HG03575 (cell line): ENCODE measurements around the gene GIGYF1.
"Not testable (repeated sequence)": the region's sequence is repeated elsewhere in the genome, so short reads cannot be mapped to it uniquely, and the experiment has no call there.

Source experiments
- ATAC-seq: cut with Tn5 transposase; IDR thresholded peaks from one replicate; pipeline ENCODE4 v1.9.1; 2021; ENCODE audit not compliant: unreplicated experiment, insufficient number of reproducible peaks, low FRiP score; ENCODE audit errors: extremely low read depth

The GIGYF1 gene

GRCh38 chr7:100676501-100677306 is 17.3 kb downstream of the GIGYF1 start:
- ATAC-seq, result no peak

GRCh38 chr7:100675581-100676350 is 18.3 kb downstream of the GIGYF1 start:
- ATAC-seq, result no peak

GRCh38 chr7:100675105-100675451 is 19.0 kb downstream of the GIGYF1 start:
- ATAC-seq, result no peak

GRCh38 chr7:100674411-100675104 is 19.5 kb downstream of the GIGYF1 start:
- no peak for ATAC-seq

GRCh38 chr7:100673942-100674410 is 20.1 kb downstream of the GIGYF1 start:
- ATAC-seq, result no peak

GRCh38 chr7:100673302-100673941 is 20.6 kb downstream of the GIGYF1 start, which contains the start of gene GNB2:
TSS of gene GNB2 (plus strand) at chr7:100673740. CDS start at chr7:100676266, 2,526 bp downstream.
- ATAC-seq, result peak; percentile 42

- ATAC-seq, result no peak
Measured at GRCh38 chr7:100671353-100672327, 22.4 kb downstream of the GIGYF1 start.

GRCh38 chr7:100670074-100670473 is 24.0 kb downstream of the GIGYF1 start:
- no peak for ATAC-seq

- not testable (repeated sequence) for ATAC-seq
Measured at GRCh38 chr7:100669106-100669505, 24.9 kb downstream of the GIGYF1 start.

GRCh38 chr7:100668069-100668449 is 26.0 kb downstream of the GIGYF1 start:
- no peak for ATAC-seq

GRCh38 chr7:100667331-100668068 is 26.6 kb downstream of the GIGYF1 start:
- no peak for ATAC-seq

- ATAC-seq, result no peak
Measured at GRCh38 chr7:100665168-100665726, 28.8 kb downstream of the GIGYF1 start.

GRCh38 chr7:100662194-100662776 is 31.8 kb downstream of the GIGYF1 start:
- ATAC-seq, result not testable (repeated sequence)

GRCh38 chr7:100655908-100656674 is 38.0 kb downstream of the GIGYF1 start, which contains the start of gene ACTL6B:
TSS of gene ACTL6B (minus strand) at chr7:100656448. CDS start at chr7:100656354, 94 bp downstream.
- no peak for ATAC-seq

GRCh38 chr7:100654908-100655831 is 38.9 kb downstream of the GIGYF1 start:
- no peak for ATAC-seq
